H1 (cell line): ENCODE results near the gene SLC25A26. TPM values are rescaled to one million over a fixed set of nuclear protein-coding genes. Genes with fewer than 3 reads are reported as not detected.

Source experiments
- ASH2L ChIP-seq: fragments of 200-600, 300-600 bp; sonication (generic); IDR thresholded peaks from one replicate; pipeline ENCODE4 v1.7.1; 2017; ENCODE audit warnings: low read length
- CHD7 ChIP-seq: fragments of 300-600 bp; sonication (generic); IDR thresholded peaks from 2 replicates; pipeline ENCODE4 v1.7.1; 2012; ENCODE audit warnings: low read length, moderate library complexity, mild to moderate bottlenecking, inconsistent platforms; ENCODE audit not compliant: insufficient replicate concordance
- CTCF ChIP-seq, 3 experiments: IDR thresholded peaks; 1 replicate in 2 of 3; 2 replicates in 1 of 3; pipeline versions ENCODE4 v1.5.1 to v1.6.1; 2011; ENCODE audit warnings: low read length in 3 of 3, mild to moderate bottlenecking in 3 of 3, inconsistent platforms in 2 of 3, low read depth in 1 of 3, moderate library complexity in 1 of 3; ENCODE audit not compliant: insufficient read depth in 1 of 3; ENCODE audit errors: control extremely low read depth in 1 of 3
- GABPA ChIP-seq: IDR thresholded peaks from 2 replicates; pipeline ENCODE4 v1.6.1; 2011; ENCODE audit warnings: mild to moderate bottlenecking, low read length, moderate library complexity, borderline replicate concordance; ENCODE audit not compliant: insufficient read depth
- GTF2F1 ChIP-seq: IDR thresholded peaks from 2 replicates; pipeline ENCODE4 v1.6.1; 2012; ENCODE audit warnings: low read depth, low read length, improper control_type of control experiment, borderline replicate concordance
- JUN ChIP-seq: IDR thresholded peaks from 2 replicates; pipeline ENCODE4 v1.6.1; 2011; ENCODE audit warnings: low read depth, mild to moderate bottlenecking, improper control_type of control experiment, low read length
- KDM5A ChIP-seq: fragments of 200-600 bp; IDR thresholded peaks from 2 replicates; pipeline ENCODE4 v1.7.1; 2012; ENCODE audit warnings: mild to moderate bottlenecking, low read length, inconsistent platforms, mixed read lengths
- NRF1 ChIP-seq: IDR thresholded peaks from 2 replicates; pipeline ENCODE4 v1.6.1; 2011; ENCODE audit warnings: mild to moderate bottlenecking, low read depth, low read length, improper control_type of control experiment
- polyA plus RNA-seq, 7 experiments: library from polyadenylated mRNA; depleted of rRNA in 3 of 7; stranded (reverse) in 5 of 7; unstranded in 2 of 7; fragments of >200 nt in 5 of 7; fragments of 200-250 nt in 2 of 7; gene quantifications; 1 replicate in 5 of 7; 2 replicates in 1 of 7; 4 replicates in 1 of 7; pipeline versions ENCODE4 v1.2.1 to v1.2.3, GENCODE V29; 2011 to 2013; ENCODE audit warnings: missing spikeins in 2 of 7, mixed read lengths in 2 of 7
- total RNA-seq: library from RNA; stranded (reverse); fragmentation: NEBNext Ultra II Directional; extraction: Animal tissue kit (Norgen Biotek cat#: 25700); gene quantifications from 2 replicates; pipeline ENCODE4 v1.2.1, GENCODE V29; 2021

The SLC25A26 gene
- total and polyA plus RNA-seq, 2 of the 8 experiments (the other 6 are each of a cell fraction or from before 2014, with no cell fraction given), result 30.0 to 37.0 TPM

DNA sequence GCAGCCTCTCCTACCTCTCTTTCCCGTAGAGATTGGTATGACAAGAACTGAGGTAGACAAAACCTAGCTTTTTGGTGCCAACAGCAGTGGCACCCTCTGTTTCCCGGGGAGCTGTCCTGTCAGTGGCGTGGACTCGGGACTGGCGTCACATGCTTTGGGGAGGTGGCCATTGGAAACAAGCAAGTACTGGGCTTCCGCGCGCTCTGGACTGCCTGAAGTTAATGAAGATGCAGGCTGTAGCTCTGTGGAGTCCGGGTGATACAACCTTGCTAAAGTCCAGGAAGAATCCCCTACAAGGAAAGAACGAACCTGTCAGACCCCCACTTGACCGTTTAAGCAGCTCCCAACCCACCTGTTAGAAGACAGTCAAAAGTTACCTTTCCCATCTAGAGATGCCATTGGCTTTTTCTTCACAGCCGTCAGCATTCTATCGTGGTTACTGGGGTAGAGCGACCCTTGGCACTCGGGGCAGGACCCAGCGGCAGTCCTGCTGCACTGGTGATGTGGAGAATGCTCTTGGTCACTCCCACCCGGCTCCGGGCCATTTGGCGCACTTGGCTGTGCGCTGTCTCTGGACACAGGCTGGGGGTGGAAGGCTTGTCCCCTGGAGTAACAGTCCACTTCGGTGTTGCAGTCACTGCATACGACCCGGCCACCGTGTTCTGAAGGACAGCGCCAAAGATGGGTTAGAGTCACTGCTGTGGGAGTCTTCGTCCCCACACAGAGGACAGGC is 159.6 kb downstream of the SLC25A26 start (continued):
- no peak for TF ChIP-seq CHD7
- TF ChIP-seq GABPA, result no peak
- no peak for TF ChIP-seq NRF1
- TF ChIP-seq KDM5A, result no peak
- no peak for TF ChIP-seq JUN
- TF ChIP-seq GTF2F1, result no peak
- TF ChIP-seq ASH2L, result no peak
- TF ChIP-seq CTCF (IDR thresholded peaks at IDR 0.05; ENCODE audit: control extremely low read depth in 1 of 3, insufficient read depth in 1 of 3, low read depth in 1 of 3, low read length in 3 of 3), result no peak
